Stimulated activated CD8-positive, alpha-beta memory T cell treated with anti-CD3 and anti-CD28 coated beads, Interleukin-7, amount 100 ng/mL, for 4 hours (primary cell): ENCODE measurements around the gene NENF.

ENCODE experiments used
- DNase-seq, 2 donors: peaks; one replicate each; pipeline ENCODE4 v3.0.0-alpha.2; 2020; ENCODE audit warnings: low read depth in 2 of 2

Gene NENF

GRCh38 chr1:212481438-212481767, 48.7 kb downstream of the NENF start:
- DNase-seq, result no peak

- DNase-seq, result no peak
These were observed 49.4 kb downstream of the NENF start for GRCh38 chr1:212482006-212482636.

GRCh38 chr1:212482637-212483441, 50.1 kb downstream of the NENF start:
- no peak for DNase-seq

- no peak for DNase-seq
These were observed 52.2 kb downstream of the NENF start for GRCh38 chr1:212484701-212485570.

- no peak for DNase-seq
These were observed 52.8 kb downstream of the NENF start for GRCh38 chr1:212485571-212485912.

- DNase-seq, result no peak
These were observed 53.3 kb downstream of the NENF start for GRCh38 chr1:212485913-212486618.

GRCh38 chr1:212486619-212486975, 53.9 kb downstream of the NENF start:
- no peak for DNase-seq

GRCh38 chr1:212487286-212487685, 54.6 kb downstream of the NENF start:
- no peak for DNase-seq

GRCh38 chr1:212487774-212488435, 55.2 kb downstream of the NENF start:
- no peak for DNase-seq

- DNase-seq, result no peak
These were observed 55.9 kb downstream of the NENF start for GRCh38 chr1:212488436-212489283.

- no peak for DNase-seq
These were observed 56.7 kb downstream of the NENF start for GRCh38 chr1:212489284-212489859.

- no peak for DNase-seq
These were observed 57.6 kb downstream of the NENF start for GRCh38 chr1:212490276-212490675.

GRCh38 chr1:212491454-212491853, 58.7 kb downstream of the NENF start:
- DNase-seq, result no peak
